SH-SY5Y (cell line): ENCODE data around the gene IGDCC3.
A peak's percentile ranks its signal among the peaks of the same experiment; 100 is the strongest.

ENCODE experiments used
- GATA2 ChIP-seq: IDR thresholded peaks from 2 replicates; pipeline ENCODE4 v1.6.1; 2011; ENCODE audit warnings: mild to moderate bottlenecking, low read depth, low read length
- GATA3 ChIP-seq: IDR thresholded peaks from 2 replicates; pipeline ENCODE4 v1.6.1; 2011; ENCODE audit warnings: low read depth, mild to moderate bottlenecking, low read length, moderate library complexity

The IGDCC3 gene

DNA sequence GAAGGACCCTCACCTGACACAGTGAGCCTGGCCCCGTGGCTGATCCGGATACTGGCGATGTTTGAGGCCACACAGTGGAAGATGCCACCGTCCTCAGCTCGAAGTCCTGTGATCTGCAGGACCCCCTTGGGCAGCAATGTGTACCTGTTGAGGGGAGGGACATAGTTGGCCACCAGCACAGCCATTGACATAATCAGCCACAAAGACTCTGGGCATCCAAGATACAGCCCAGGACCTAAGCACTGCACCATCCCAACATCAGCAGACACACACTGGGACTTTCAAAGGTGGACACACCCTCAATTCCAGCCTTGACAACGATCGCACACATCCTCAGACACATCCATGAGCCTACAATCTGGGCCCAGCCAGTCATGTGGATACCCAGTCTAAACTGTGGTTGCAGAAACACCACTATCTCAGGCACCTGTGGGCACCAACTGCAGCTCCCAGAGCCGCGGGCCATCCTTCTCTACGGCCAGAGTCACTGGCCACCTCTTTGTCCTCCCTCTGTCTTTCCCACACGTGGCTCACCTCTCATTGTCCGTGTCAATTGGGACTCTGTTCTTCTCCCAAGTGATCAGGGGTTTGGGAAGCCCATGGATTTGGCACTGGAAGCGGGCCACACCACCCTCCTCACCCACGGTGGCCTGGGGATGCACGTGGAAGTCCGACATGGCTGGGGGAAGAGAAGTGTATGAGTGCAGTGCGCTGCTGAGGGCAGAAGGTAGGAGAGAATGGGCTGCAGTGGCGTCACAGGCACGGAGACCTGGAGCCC, 42.3 kb downstream of the IGDCC3 start:
- no peak for TF ChIP-seq GATA2
- TF ChIP-seq GATA3: no peak

DNA sequence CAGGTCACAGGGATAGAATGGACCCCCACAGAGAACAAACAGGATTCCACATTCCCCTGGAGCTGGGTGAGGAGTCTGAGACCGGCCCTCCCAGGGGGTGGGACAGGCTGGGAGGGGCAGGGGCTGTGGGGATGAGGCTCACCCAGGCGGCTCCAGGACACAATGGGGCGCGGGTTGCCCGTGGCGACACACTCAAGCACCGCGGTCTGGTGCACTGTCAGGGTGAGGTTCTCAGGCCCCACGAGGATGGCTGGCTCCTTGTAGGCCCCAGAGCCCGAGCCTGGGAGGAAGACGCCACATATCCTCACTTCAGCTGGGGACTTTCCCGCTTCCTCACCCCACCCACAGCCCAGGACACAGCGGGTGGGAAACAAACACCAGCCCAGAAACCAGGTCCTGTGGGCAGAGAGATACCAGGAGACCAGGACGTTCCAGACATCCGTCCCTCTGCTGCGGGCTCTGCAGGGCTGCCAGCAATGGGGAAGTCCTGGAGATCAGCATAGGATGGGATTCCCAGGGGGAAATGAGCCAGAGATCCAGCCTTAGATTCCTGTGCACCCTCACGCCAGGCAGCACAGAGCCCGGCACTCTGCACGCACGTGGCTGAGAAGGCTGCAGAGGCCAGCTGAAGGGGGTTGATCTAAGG, 43.1 kb downstream of the IGDCC3 start:
- TF ChIP-seq GATA3 (no peak), GATA2 (peak; percentile 47; the same call in 1 of the 2 replicates)

DNA sequence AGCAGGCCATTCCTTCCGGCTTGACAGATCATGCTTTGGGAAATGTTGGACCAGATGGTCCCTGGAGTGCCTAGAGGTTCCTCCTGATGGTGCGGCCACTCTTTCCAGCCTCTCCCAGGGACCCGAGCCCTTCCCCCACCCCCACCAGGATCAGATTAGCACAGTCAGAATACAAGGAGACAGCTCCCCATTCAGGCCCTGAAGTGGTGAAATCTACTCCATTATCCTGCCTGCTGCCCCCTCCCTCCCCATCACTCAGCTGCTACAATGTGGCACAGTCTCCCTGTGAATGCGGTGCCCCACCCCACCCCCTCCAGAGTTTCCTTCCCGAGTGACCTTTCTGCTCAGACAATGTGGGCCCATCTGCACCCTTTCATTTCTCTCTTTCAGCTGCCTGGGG, 43.9 kb downstream of the IGDCC3 start:
- TF ChIP-seq GATA2: no peak
- TF ChIP-seq GATA3: no peak

DNA sequence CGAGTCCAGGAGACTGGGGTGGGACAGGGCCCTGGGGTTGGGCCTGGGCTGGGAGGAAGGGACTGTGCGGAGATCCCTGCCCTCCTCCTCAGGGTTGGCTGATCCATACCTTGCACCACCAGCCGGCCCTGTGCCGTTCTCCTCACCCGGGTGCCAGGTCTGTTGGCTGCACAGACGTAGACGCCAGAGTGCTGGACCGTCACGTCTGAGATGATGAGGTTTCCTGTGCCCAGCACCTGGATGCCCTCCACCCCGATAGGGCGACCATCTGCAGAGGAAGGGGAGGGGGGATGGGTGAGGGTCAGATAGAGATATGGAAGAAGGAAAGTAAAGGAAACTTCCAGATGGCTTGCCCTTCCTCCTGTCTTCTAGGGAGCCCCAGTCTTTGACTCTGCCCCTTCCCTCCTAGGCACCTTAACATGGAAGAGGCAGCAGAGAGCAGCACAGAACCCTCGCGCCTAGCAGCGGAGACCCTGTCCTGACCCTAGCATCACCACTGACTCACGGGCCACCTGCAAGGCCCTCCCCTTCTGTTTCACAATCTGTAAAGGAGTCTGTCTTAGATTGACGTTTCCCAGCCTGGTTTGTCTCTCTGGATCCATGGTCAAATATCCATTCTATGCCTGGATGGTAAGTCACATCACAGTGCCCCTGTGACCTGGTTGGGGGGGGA, 44.5 kb downstream of the IGDCC3 start:
- TF ChIP-seq GATA3 (no peak), GATA2 (no peak)

DNA sequence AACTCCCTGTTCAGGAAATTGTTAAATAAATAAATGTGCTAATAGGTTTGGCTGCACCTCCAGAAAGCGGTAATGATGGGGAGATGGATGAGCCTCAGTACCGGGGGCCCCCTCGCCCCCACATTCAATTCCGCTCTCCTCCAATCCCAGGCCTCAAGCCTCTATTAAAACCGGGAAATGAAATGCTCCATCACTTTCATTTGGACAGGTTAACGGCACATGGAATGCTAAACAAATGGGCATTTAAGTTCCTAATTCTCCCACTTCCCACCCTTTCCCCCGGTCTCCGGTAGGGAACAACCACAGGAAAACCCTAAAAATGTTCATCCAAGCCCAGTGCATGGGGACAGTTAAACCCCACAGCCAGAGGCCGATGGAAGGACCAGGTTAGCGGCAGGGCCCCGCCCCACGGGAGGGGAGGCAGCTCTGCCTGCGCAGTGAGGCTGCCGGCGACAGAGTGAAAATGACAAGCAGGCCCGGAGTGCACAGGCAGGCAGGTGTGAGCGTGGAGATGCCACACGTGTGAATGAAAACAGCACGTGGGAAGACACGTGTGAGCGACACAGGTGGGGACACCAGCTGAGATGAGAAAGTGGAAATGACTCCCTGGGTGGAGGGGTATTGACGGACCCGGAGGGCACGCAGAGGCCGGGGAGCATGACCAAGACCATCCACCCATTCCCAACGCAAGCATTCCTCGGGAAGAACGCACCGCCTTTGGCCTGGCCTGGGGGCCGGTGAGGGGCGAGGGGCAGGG, 45.2 kb downstream of the IGDCC3 start:
- TF ChIP-seq GATA2 (no peak), GATA3 (no peak)

DNA sequence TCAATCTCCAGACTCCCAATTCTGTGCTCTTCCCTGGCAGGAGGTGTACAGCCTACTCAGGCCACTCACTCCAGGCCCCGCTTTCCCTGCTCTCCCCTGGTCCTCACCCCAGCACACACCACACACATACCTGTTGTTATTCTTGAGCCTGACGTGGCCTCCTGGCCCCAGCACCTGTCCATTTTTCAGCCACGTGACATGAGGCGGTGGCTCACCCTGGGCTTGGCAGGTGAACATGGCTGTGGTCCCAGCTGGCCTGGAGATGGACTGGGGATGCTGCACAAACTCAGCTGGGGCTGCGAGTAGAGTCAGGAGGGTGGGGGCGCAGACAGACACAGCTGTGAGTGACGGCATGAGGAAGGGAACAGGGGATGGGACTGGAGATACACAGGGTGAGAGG, 46.0 kb downstream of the IGDCC3 start:
- TF ChIP-seq GATA3 (no peak), GATA2 (no peak)

DNA sequence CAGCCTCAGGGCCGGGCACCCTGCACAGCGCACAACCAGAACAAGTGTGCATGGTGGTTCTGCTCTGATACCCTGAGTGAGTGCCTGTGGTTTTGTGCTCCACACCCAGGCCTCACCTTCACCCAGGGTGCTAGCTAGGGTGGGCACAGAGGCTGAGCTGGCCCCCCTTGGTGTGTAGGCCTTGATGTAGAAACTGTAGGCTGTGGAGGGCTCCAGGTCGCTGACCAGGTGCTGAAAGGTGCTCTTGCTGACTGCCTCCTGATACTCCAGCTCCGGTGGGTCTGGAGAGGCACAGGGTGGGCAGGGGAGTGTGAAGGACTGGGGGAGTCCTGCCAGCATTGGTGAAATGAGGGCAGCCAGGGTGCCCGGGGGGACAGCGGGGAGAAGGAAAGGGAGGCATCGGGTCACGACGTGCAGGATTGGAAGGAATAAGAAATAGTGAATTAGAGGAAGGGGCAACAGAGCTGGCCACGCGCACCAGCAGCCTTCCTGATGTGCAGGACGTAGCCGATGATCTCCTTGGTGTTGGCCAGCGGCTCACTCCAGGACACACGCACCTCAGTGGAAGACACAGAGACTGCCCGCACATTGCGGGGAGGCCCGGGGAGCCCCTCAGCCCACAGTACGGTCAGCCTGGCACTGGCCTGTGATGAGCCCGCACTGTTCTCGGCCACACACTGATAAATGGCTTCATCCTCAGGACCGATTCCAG, 46.7 kb downstream of the IGDCC3 start:
- TF ChIP-seq GATA2: no peak

DNA sequence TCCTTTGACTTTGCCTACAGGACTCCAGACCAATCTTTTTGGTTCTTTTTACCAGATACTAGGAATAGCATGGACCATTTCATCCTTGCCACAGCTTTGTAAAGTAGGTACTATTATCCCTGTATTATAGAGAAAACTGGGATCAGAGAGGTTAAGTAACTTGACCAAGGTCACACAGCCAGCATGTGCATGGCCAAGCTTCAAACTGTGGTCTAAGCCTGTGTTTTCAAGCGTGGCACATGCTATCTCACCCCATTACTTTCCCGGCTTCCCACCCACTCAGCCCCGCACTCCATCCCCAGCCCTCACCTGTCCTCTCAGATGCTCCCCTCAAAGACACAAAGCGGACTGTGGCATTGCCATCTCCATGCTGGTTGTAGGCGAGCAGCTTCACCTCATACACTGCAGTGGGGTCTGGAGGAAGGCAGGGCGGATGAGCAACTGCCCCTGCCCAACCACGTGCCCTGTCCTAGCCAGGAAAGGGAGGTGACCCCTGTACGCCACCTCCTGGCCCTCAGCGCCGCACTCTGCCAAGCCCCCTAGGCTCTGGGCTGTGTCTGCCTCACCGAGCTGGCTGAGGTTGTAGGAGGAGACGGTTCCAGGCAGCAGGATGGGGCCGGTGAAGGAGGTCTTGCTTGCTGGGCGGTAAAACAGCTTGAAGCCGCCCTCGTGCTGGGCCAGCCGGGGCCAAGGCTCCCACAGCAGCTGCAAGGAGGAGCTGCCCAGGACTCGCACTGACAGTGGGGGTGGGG, 47.6 kb downstream of the IGDCC3 start:
- TF ChIP-seq GATA3: no peak
- no peak for TF ChIP-seq GATA2

DNA sequence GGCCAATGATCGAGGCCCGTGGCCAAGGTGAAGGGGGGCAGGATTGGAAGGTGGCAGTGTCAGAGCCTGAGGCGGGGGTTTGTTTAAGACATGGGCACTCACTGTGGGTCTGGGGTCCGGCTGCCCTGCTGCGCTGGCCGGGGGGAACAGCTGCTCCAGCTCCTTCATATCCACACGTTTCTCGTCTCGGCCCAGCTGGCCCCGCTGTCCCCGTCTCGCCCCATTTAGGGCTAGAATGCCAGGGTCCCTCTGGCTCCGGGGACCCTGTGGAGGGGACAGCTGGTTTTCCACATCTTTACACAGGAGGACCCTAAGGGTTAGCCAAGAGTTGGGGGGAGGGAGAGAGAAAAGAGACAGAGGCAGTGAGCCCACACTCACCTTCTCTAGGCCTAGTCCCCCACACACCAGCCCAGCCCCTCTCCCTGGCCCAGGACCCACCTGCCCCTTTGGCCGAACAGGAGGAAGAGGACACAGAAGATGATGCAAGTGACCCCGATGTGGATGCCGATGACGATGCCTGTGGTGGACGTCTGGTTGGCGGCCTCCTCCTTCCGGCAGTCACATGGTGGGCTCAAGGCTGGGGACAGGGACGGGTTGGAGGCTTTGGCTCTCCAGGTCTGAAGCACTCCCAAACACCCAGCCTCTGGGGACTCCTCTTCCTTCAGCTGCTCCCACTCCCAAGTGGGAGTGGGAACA, 48.4 kb downstream of the IGDCC3 start:
- TF ChIP-seq GATA2: no peak
- TF ChIP-seq GATA3: no peak

DNA sequence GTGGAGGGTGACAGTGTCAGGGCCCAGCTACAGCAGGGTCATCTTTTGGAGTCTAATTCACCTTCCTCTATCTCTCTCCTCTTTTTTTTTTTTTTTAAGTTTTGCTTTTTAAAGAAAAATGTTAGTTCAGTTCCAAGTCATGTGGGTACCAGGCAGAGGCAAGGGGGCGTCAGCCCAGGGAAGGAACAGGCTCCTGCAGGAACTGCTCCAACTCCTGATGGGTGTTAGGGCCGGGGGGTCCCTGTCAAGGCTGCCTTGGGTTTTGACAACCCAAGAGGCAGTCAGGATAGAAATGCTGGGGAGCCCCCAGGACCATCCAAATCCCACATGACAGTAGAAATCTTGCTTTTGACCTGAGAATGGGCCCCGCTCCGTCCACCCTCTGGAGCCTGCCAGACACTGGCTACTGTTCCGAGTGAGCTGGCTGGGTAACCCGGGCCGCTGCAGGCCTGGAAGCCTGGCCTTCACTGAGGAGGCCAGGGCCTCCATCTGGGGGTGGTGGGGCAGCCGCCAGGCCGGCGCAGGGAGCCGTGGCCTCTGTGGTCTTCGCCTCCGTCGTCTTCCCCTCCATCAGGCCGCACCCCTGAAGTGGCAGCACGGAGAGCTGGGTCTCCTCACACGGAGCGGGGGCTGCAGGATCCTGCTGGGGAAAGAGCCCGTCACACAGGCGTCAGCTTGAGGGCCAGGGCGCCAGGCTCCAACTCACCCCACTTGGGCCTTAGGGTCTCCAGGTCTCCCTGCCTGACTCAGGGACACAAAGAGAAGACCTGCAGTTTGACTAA, 49.1 kb downstream of the IGDCC3 start:
- TF ChIP-seq GATA3: no peak
- no peak for TF ChIP-seq GATA2

DNA sequence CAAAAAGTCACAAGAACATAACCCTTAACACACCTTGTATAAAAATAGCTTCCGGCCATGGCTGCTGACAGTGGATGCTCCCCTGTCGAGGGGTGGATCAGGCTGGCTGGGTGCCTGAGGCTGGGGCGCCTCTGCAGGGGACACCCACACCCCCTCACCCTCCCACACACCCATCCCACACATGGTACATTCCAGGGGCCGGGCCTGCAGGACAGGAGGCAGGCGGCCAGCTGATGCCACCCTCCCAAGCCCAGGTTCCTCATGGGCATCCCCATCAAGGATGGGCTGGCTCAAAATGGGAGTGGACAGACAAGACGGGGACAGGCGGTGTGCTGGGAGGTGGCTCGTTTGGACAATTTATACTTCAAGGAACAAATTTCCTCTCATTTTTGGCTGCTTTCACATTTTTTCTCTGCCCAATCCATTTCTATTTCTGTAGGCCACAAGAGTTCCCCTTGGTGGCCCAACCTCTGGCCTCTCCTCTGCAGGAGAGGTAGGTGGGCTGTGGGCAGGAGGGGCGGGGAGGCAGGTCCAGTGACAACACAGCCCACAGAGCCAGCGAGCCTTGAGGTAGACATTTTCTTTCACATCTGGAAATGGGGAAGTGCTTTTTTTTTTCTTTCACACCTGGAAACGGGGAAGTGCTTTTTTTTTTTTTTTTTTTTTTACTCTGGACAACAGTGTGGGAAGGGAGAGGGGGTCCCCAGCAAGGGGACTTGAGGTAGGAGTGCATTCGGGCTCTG, 50.0 kb downstream of the IGDCC3 start:
- no peak for TF ChIP-seq GATA3
- TF ChIP-seq GATA2: no peak

DNA sequence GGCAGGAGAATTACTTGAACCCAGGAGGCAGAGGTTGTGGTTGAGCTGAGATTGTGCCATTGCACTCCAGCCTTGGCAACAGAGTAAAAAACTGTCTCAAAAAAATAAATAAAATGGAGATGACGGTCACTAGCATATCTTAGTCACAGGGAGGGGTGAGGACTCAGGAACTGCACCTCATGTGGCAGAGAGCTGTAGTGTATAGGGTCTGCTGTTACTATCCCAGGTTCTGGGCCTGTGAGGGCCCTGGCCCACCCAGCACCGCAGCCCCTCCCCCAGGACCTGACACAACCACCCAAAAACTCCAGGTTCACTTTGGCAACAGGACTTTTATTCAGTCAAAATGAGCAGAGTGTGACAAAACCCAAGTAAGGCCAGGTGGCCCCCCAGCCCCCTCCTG, 51.0 kb downstream of the IGDCC3 start:
- TF ChIP-seq GATA2 (no peak), GATA3 (no peak)
